HepG2 (cell line): ENCODE results near the gene RAB24. TPM values are rescaled to one million over a fixed set of nuclear protein-coding genes. Genes with fewer than 3 reads are reported as not detected.

Source experiments
- AHR ChIP-seq: IDR thresholded peaks from 2 replicates; pipeline ENCODE4 v1.6.1; 2018; ENCODE audit warnings: missing genetic modification reagents, missing compliant biosample characterization
- FOXA3 ChIP-seq: IDR thresholded peaks from 2 replicates; pipeline ENCODE4 v1.6.1; 2016; ENCODE audit warnings: missing genetic modification reagents, missing compliant biosample characterization
- FOXM1 ChIP-seq: sonication (generic); formaldehyde crosslinking; IDR thresholded peaks from 2 replicates; pipeline ENCODE4 v1.5.0; 2020; ENCODE audit warnings: missing genetic modification reagents
- HINFP ChIP-seq: sonication (generic); formaldehyde crosslinking; IDR thresholded peaks from 2 replicates; pipeline ENCODE4 v1.4.0; 2020; ENCODE audit warnings: low read depth, mild to moderate bottlenecking, missing genetic modification reagents
- HMGA1 ChIP-seq: sonication (generic); formaldehyde crosslinking; conservative IDR thresholded peaks from 2 replicates; pipeline ENCODE4 v1.4.0; 2020; ENCODE audit warnings: missing genetic modification reagents
- JARID2 ChIP-seq: sonication (generic); formaldehyde crosslinking; IDR thresholded peaks from 2 replicates; pipeline ENCODE4 v1.8.1; 2023; ENCODE audit warnings: missing genetic modification reagents, inconsistent platforms; ENCODE audit not compliant: insufficient replicate concordance
- LCORL ChIP-seq, 2 experiments: fragments of 450-650 bp in 1 of 2; sonication (generic) in 1 of 2; formaldehyde crosslinking in 1 of 2; IDR thresholded peaks; 2 replicates each; pipeline versions ENCODE4 v1.5.0 to v1.6.1; 2017 to 2020; ENCODE audit warnings: antibody characterized with exemption in 1 of 2, missing genetic modification reagents in 1 of 2
- MAFK ChIP-seq, 2 experiments: IDR thresholded peaks in 1 of 2; conservative IDR thresholded peaks in 1 of 2; 2 replicates each; pipeline ENCODE4 v1.6.1; 2011; ENCODE audit warnings: improper control_type of control experiment in 2 of 2, low read length in 2 of 2
- NFATC3 ChIP-seq: sonication (generic); formaldehyde crosslinking; IDR thresholded peaks from 2 replicates; pipeline ENCODE4 v1.5.1; 2020; ENCODE audit warnings: mild to moderate bottlenecking, missing genetic modification reagents
- SIX4 ChIP-seq: sonication (generic); formaldehyde crosslinking; IDR thresholded peaks from 2 replicates; pipeline ENCODE4 v1.4.0; 2020; ENCODE audit warnings: missing genetic modification reagents
- TEAD3 ChIP-seq: optimal IDR thresholded peaks from 2 replicates; pipeline ENCODE3; 2016; ENCODE audit warnings: borderline replicate concordance
- YEATS2 ChIP-seq: sonication (generic); formaldehyde crosslinking; IDR thresholded peaks from 2 replicates; pipeline ENCODE4 v1.4.0; 2020; ENCODE audit warnings: missing genetic modification reagents, borderline replicate concordance
- ZMYM4 ChIP-seq: sonication (generic); formaldehyde crosslinking; IDR thresholded peaks from 2 replicates; pipeline ENCODE4 v1.8.1; 2023; ENCODE audit warnings: mild to moderate bottlenecking, missing genetic modification reagents
- ZNF224 ChIP-seq: sonication (generic); formaldehyde crosslinking; IDR thresholded peaks from 2 replicates; pipeline ENCODE4 v1.5.0; 2020; ENCODE audit warnings: mild to moderate bottlenecking, missing genetic modification reagents
- ZNF547 ChIP-seq: sonication (generic); formaldehyde crosslinking; IDR thresholded peaks from 2 replicates; pipeline ENCODE4 v1.5.1; 2020; ENCODE audit warnings: mild to moderate bottlenecking, missing genetic modification reagents
- ZNF703 ChIP-seq: sonication (generic); formaldehyde crosslinking; IDR thresholded peaks from 2 replicates; pipeline ENCODE4 v1.5.1; 2020; ENCODE audit warnings: missing genetic modification reagents, mild to moderate bottlenecking, moderate library complexity, borderline replicate concordance
- ZNF724P ChIP-seq: sonication (generic); formaldehyde crosslinking; IDR thresholded peaks from 2 replicates; pipeline ENCODE4 v1.8.0; 2022; ENCODE audit warnings: missing genetic modification reagents, borderline replicate concordance
- ZNF747 ChIP-seq: sonication (generic); formaldehyde crosslinking; IDR thresholded peaks from 2 replicates; pipeline ENCODE4 v1.8.1; 2023; ENCODE audit warnings: missing genetic modification reagents, mild to moderate bottlenecking, borderline replicate concordance
- ZNF839 ChIP-seq: sonication (generic); formaldehyde crosslinking; IDR thresholded peaks from 2 replicates; pipeline ENCODE4 v1.4.0; 2020; ENCODE audit warnings: missing genetic modification reagents, mild to moderate bottlenecking, borderline replicate concordance
- ZNF879 ChIP-seq: sonication (generic); formaldehyde crosslinking; IDR thresholded peaks from 2 replicates; pipeline ENCODE4 v1.8.1; 2023; ENCODE audit warnings: missing genetic modification reagents
- polyA plus RNA-seq, 8 experiments: library from polyadenylated mRNA; depleted of rRNA in 3 of 8; stranded (reverse) in 7 of 8; unstranded in 1 of 8; fragments of >200 nt; fragmentation: Illumina TruSeq in 4 of 8; extraction: Trizol in 4 of 8; gene quantifications; 2 replicates each; pipeline versions ENCODE4 v1.2.1 to v1.2.3, GENCODE V29; 2011 to 2016; ENCODE audit warnings: low read depth in 4 of 8, missing spikeins in 1 of 8, mixed read lengths in 1 of 8; ENCODE audit not compliant: insufficient read depth in 1 of 8
- total RNA-seq, 5 experiments: library from RNA; depleted of rRNA; stranded (reverse); fragments of >200 nt; fragmentation: Illumina TruSeq; extraction: Trizol; gene quantifications; 2 replicates each; pipeline ENCODE4 v1.2.3, GENCODE V29; 2016; ENCODE audit warnings: low read depth in 1 of 5
- TF ChIP-seq, protein P1 (sequence below): sonication (generic); formaldehyde crosslinking; IDR thresholded peaks from 2 replicates; pipeline ENCODE4 v1.4.0; 2020; ENCODE audit warnings: missing genetic modification reagents
- TF ChIP-seq, protein P2 (sequence below): sonication (generic); formaldehyde crosslinking; IDR thresholded peaks from 2 replicates; pipeline ENCODE4 v1.4.0; 2020; ENCODE audit warnings: missing genetic modification reagents

Gene RAB24
- total and polyA plus RNA-seq, 2 of the 13 experiments (the other 11 are each of a cell fraction or from before 2014, with no cell fraction given) = 22.9 to 63.7 TPM

DNA sequence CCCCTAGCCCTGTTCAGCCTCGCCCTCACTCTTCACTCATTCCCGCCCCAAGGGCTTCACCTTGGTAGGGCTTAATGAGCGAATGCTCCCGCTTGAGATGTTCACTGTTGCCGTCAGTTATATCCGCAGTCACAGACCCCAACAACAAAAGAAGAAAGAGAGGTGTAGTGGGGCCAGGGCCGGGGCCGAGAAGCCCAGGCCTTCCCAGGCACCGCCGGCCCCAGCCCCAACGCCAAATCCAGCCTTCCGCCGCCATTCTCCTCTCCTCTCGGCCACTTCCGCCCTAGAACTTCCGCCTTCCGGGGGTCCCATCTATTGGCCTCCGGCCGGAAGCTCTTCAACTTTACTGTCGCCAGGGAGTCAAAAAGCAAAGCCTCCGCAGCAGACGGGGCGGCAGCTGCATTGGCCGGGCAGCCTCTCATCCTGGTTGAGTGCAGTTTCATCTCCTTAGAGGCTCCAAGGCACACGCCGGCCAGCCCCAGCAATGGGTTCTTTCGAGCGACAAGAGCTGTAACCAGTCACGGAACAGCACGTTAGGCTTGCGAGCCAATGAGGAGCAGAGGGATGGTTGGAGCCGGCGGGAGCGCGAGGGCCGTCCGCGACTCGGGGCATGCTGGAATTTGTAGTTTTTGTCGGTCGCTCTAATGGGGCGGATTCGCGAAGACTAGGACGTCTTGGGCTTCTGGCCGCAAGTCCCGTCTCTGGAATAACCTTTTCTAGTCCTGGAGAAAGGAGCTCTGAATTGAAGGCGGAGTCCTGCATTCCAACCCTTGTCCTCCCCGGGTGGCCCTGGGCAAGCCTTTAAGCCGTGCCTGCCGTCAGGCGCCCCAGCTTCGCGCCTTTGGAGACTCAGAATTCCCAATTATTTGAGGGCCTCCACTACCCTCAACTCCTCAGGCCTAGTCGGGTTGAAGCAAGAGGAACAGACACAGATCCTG lies 48.1 kb upstream of the RAB24 start, which contains the start of gene LMAN2 (continued):
- TF ChIP-seq, protein P1, sequence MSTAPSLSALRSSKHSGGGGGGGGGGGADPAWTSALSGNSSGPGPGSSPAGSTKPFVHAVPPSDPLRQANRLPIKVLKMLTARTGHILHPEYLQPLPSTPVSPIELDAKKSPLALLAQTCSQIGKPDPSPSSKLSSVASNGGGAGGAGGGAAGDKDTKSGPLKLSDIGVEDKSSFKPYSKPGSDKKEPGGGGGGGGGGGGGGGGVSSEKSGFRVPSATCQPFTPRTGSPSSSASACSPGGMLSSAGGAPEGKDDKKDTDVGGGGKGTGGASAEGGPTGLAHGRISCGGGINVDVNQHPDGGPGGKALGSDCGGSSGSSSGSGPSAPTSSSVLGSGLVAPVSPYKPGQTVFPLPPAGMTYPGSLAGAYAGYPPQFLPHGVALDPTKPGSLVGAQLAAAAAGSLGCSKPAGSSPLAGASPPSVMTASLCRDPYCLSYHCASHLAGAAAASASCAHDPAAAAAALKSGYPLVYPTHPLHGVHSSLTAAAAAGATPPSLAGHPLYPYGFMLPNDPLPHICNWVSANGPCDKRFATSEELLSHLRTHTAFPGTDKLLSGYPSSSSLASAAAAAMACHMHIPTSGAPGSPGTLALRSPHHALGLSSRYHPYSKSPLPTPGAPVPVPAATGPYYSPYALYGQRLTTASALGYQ (CRISPR knock-in tag) = 0 out of 2 replicates have a peak, but pooled peaks have one; percentile 34
- TF ChIP-seq ZNF879 (CRISPR knock-in tag) (peak; percentile 27; the same call in 1 of the 2 replicates), LCORL (IDR thresholded peaks at IDR 0.05) (no peak), LCORL (CRISPR knock-in tag; IDR thresholded peaks at IDR 0.05) (peak; percentile 53; the same call in 1 of the 2 replicates), AHR (CRISPR knock-in tag) (peak; percentile 61; the same call in 1 of the 2 replicates), TEAD3 (CRISPR knock-in tag) (peak; percentile 75), ZNF703 (CRISPR knock-in tag) (peak; percentile 55), ZNF547 (CRISPR knock-in tag) (peak; percentile 61; the same call in 1 of the 2 replicates), ZNF724P (CRISPR knock-in tag) (peak; percentile 84; the same call in 1 of the 2 replicates), ZMYM4 (CRISPR knock-in tag) (peak; percentile 79), JARID2 (CRISPR knock-in tag) (no peak), SIX4 (CRISPR knock-in tag) (0 out of 2 replicates have a peak, but pooled peaks have one; percentile 7), YEATS2 (peak; percentile 69; the same call in 1 of the 2 replicates), ZNF839 (CRISPR knock-in tag) (no peak), HMGA1 (CRISPR knock-in tag) (no peak), ZNF224 (CRISPR knock-in tag) (0 out of 2 replicates have a peak, but pooled peaks have one; percentile 30), FOXM1 (CRISPR knock-in tag) (no peak), NFATC3 (CRISPR knock-in tag) (no peak), FOXA3 (peak; percentile 47), MAFK (conservative IDR thresholded peaks at IDR 0.05 in 1 of 2, IDR thresholded peaks at IDR 0.05 in 1 of 2; ENCODE audit: low read length in 2 of 2) (no peak), ZNF747 (CRISPR knock-in tag) (peak; percentile 79; the same call in 1 of the 2 replicates), HINFP (CRISPR knock-in tag) (peak; percentile 28; the same call in 1 of the 2 replicates)
- TF ChIP-seq, protein P2, sequence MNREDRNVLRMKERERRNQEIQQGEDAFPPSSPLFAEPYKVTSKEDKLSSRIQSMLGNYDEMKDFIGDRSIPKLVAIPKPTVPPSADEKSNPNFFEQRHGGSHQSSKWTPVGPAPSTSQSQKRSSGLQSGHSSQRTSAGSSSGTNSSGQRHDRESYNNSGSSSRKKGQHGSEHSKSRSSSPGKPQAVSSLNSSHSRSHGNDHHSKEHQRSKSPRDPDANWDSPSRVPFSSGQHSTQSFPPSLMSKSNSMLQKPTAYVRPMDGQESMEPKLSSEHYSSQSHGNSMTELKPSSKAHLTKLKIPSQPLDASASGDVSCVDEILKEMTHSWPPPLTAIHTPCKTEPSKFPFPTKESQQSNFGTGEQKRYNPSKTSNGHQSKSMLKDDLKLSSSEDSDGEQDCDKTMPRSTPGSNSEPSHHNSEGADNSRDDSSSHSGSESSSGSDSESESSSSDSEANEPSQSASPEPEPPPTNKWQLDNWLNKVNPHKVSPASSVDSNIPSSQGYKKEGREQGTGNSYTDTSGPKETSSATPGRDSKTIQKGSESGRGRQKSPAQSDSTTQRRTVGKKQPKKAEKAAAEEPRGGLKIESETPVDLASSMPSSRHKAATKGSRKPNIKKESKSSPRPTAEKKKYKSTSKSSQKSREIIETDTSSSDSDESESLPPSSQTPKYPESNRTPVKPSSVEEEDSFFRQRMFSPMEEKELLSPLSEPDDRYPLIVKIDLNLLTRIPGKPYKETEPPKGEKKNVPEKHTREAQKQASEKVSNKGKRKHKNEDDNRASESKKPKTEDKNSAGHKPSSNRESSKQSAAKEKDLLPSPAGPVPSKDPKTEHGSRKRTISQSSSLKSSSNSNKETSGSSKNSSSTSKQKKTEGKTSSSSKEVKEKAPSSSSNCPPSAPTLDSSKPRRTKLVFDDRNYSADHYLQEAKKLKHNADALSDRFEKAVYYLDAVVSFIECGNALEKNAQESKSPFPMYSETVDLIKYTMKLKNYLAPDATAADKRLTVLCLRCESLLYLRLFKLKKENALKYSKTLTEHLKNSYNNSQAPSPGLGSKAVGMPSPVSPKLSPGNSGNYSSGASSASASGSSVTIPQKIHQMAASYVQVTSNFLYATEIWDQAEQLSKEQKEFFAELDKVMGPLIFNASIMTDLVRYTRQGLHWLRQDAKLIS (CRISPR knock-in tag) = peak; percentile 56; the same call in 1 of the 2 replicates
